ENCODE data around the gene APRT.

APRT gene

GRCh38 chr16:88762258-88762870, 49.4 kb downstream of the APRT start:
- H2AFZ ChIP-seq (ENCODE audit: low read depth, low read length), result no peak overlapping the region
- no peak overlapping the region for H3K4me2 ChIP-seq (ENCODE audit: insufficient read depth, low read length)
- peaks cover 95% of the 10 kb centered on the region for H4K20me1 ChIP-seq (ENCODE audit: insufficient read depth, low read length)
- peaks cover 44% of the 10 kb centered on the region for H3K36me3 ChIP-seq (ENCODE audit: insufficient read depth, low read length)
- H3K9ac ChIP-seq (ENCODE audit: low read depth, low read length), result no peak overlapping the region
- no peak overlapping the region for H3K27ac ChIP-seq (ENCODE audit: low read length)
- no peak for DNase-seq
- ATAC-seq (ENCODE audit: insufficient read depth, low read depth), result no peak
- TF ChIP-seq, protein P1, sequence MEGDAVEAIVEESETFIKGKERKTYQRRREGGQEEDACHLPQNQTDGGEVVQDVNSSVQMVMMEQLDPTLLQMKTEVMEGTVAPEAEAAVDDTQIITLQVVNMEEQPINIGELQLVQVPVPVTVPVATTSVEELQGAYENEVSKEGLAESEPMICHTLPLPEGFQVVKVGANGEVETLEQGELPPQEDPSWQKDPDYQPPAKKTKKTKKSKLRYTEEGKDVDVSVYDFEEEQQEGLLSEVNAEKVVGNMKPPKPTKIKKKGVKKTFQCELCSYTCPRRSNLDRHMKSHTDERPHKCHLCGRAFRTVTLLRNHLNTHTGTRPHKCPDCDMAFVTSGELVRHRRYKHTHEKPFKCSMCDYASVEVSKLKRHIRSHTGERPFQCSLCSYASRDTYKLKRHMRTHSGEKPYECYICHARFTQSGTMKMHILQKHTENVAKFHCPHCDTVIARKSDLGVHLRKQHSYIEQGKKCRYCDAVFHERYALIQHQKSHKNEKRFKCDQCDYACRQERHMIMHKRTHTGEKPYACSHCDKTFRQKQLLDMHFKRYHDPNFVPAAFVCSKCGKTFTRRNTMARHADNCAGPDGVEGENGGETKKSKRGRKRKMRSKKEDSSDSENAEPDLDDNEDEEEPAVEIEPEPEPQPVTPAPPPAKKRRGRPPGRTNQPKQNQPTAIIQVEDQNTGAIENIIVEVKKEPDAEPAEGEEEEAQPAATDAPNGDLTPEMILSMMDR (IDR thresholded peaks at IDR 0.05; ENCODE audit: borderline replicate concordance, extremely low read depth, low read length, poor library complexity, severe bottlenecking), result no peak
- no peak for TF ChIP-seq EZH2 (IDR thresholded peaks at IDR 0.05; ENCODE audit: borderline replicate concordance, low read depth, low read length, severe bottlenecking)
- H3K27me3 ChIP-seq (ENCODE audit: insufficient read depth, low read length, poor library complexity), result no peaks in the 10 kb centered on the region
- no peaks in the 10 kb centered on the region for H3K9me3 ChIP-seq (ENCODE audit: insufficient read depth, low read length, severe bottlenecking)
- H3K79me2 ChIP-seq (ENCODE audit: insufficient read depth, low read length), result peaks cover 95% of the 10 kb centered on the region
- H3K4me1 ChIP-seq (ENCODE audit: insufficient read depth, low read length), result no peaks in the 10 kb centered on the region
- no peak overlapping the region for H3K4me3 ChIP-seq (ENCODE audit: low read depth in 1 of 2, low read length in 2 of 2)

DNA sequence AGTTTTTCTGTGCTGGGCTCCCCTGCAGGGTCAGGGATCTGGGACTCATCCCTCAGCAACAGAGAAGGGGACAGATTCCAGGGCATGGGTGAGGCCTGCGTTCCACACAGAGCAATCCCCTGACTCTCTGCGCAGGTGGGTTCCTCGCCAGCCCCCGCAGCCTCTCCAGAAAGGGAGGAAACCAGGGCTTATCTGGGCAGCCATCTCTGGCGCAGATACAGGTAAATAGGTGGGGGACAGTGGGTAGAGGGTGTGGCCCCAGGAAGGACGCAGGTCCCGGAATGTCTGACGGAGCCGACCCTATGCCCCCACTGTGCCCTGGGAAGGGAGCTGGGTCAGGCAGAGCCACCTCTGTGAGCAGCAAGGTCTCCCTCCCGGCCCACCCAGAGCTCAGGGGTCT, 49.9 kb downstream of the APRT start:
- Histone ChIP-seq H3K9ac (ENCODE audit: low read depth, low read length) (no peak overlapping the region), H4K20me1 (ENCODE audit: insufficient read depth, low read length) (peaks cover 96% of the 10 kb centered on the region), H3K79me2 (ENCODE audit: insufficient read depth, low read length) (peaks cover 95% of the 10 kb centered on the region), H3K4me3 (ENCODE audit: low read depth in 1 of 2, low read length in 2 of 2) (no peak overlapping the region), H3K27me3 (ENCODE audit: insufficient read depth, low read length, poor library complexity) (no peaks in the 10 kb centered on the region), H3K4me2 (ENCODE audit: insufficient read depth, low read length) (no peak overlapping the region), H3K27ac (ENCODE audit: low read length) (no peak overlapping the region), H3K9me3 (ENCODE audit: insufficient read depth, low read length, severe bottlenecking) (no peaks in the 10 kb centered on the region), H3K4me1 (ENCODE audit: insufficient read depth, low read length) (no peaks in the 10 kb centered on the region), H3K36me3 (ENCODE audit: insufficient read depth, low read length) (peaks cover 44% of the 10 kb centered on the region), H2AFZ (ENCODE audit: low read depth, low read length) (no peak overlapping the region)
- no peak for ATAC-seq (ENCODE audit: insufficient read depth, low read depth)
- TF ChIP-seq EZH2 (IDR thresholded peaks at IDR 0.05; ENCODE audit: borderline replicate concordance, low read depth, low read length, severe bottlenecking), result no peak
- TF ChIP-seq, protein P1 (IDR thresholded peaks at IDR 0.05; ENCODE audit: borderline replicate concordance, extremely low read depth, low read length, poor library complexity, severe bottlenecking), result no peak
- no peak for DNase-seq

DNA sequence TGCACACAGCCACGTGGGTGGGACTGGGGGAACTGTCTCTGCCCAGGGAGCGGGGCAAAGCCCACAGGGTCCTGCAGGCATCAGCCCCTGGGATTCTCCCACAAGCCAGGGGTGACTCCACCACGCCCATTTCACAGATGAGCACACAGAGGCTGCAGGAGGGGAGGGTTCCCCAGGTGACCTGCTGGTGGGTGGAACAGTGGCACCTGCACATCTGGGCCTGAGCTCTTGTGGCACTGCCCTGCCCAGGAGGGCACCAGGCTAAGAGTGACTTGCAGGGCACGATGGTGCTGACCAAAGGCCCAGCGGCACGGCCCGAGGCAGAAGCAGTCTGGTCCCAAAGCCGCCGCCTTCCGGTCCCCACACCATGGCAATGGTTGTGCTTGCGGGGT, 50.6 kb downstream of the APRT start:
- no peak overlapping the region for H3K4me3 ChIP-seq (ENCODE audit: low read depth in 1 of 2, low read length in 2 of 2)
- no peak overlapping the region for H2AFZ ChIP-seq (ENCODE audit: low read depth, low read length)
- ATAC-seq (ENCODE audit: insufficient read depth, low read depth), result no peak
- no peaks in the 10 kb centered on the region for H3K9me3 ChIP-seq (ENCODE audit: insufficient read depth, low read length, severe bottlenecking)
- no peaks in the 10 kb centered on the region for H3K27me3 ChIP-seq (ENCODE audit: insufficient read depth, low read length, poor library complexity)
- DNase-seq, result no peak
- peaks cover 44% of the 10 kb centered on the region for H3K36me3 ChIP-seq (ENCODE audit: insufficient read depth, low read length)
- TF ChIP-seq, protein P1 (IDR thresholded peaks at IDR 0.05; ENCODE audit: borderline replicate concordance, extremely low read depth, low read length, poor library complexity, severe bottlenecking), result no peak
- no peak for TF ChIP-seq EZH2 (IDR thresholded peaks at IDR 0.05; ENCODE audit: borderline replicate concordance, low read depth, low read length, severe bottlenecking)
- H4K20me1 ChIP-seq (ENCODE audit: insufficient read depth, low read length), result peaks cover 92% of the 10 kb centered on the region
- no peak overlapping the region for H3K27ac ChIP-seq (ENCODE audit: low read length)
- H3K9ac ChIP-seq (ENCODE audit: low read depth, low read length), result no peak overlapping the region
- H3K79me2 ChIP-seq (ENCODE audit: insufficient read depth, low read length), result peaks cover 92% of the 10 kb centered on the region
- no peaks in the 10 kb centered on the region for H3K4me1 ChIP-seq (ENCODE audit: insufficient read depth, low read length)
- no peak overlapping the region for H3K4me2 ChIP-seq (ENCODE audit: insufficient read depth, low read length)
